ENCODE data around the gene DAB1.

The DAB1 gene

DNA sequence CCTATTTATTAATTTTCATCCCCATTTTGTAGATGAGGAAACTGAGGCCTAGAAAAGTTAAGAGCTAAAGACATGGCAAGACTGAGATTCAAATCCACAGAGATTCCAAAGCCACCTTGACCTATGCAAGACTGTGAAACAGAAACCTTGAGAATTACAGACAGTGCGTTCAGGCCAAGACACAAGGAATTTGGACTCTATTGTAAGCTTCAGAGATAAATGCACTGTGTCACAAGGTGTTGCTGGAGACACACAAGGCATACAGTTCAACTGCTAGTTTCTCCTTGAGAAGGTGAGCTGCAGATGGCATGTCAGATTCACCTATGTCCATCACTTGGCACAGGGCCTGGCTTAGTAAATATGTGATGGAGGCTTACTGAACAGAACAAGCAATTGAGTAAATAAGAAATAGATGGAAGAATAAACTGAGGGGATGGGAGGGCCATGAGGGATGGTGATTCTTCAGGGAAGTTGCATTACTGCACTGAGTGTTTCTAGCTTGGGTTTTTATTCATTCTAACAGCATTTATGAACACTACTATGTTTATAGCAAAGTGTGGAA lies 215.0 kb downstream of the DAB1 start:
- no peak for TF ChIP-seq CTCF (conservative IDR thresholded peaks at IDR 0.05; ENCODE audit: low read depth, low read length)
- no peak overlapping the region for H3K4me3 ChIP-seq (ENCODE audit: low read length)
- no peak for DNase-seq (ENCODE audit: low read depth)

DNA sequence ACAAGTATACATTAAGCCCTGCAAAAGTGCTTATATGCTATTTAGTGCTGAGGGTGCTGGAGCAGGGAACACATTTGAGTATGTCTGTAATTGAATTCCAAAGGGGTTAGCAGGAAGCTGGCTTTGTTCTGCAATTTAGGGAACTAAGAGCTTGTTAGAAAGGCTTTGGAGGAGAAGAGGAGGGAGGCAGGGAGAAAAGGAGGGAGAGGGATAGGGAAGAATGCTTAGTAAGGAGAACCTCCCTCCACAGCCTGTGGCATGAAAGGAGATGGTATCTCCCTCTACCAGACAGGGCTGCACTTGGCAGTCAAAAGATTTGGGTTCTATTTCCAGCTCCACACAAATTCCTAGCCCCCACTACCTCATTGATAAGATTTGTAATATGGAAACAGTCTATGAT lies 217.8 kb downstream of the DAB1 start:
- no peak for TF ChIP-seq CTCF (conservative IDR thresholded peaks at IDR 0.05; ENCODE audit: low read depth, low read length)
- no peak overlapping the region for H3K4me3 ChIP-seq (ENCODE audit: low read length)
- no peak for DNase-seq (ENCODE audit: low read depth)

- H3K4me3 ChIP-seq (ENCODE audit: low read length), result no peak overlapping the region
- DNase-seq (ENCODE audit: low read depth), result no peak
- no peak for TF ChIP-seq CTCF (conservative IDR thresholded peaks at IDR 0.05; ENCODE audit: low read depth, low read length)
Measured at GRCh38 chr1:57204942-57205787, 218.7 kb downstream of the DAB1 start.

- TF ChIP-seq CTCF (conservative IDR thresholded peaks at IDR 0.05; ENCODE audit: low read depth, low read length), result no peak
- no peak for DNase-seq (ENCODE audit: low read depth)
- no peak overlapping the region for H3K4me3 ChIP-seq (ENCODE audit: low read length)
Measured at GRCh38 chr1:57204091-57204490, 219.8 kb downstream of the DAB1 start.

DNA sequence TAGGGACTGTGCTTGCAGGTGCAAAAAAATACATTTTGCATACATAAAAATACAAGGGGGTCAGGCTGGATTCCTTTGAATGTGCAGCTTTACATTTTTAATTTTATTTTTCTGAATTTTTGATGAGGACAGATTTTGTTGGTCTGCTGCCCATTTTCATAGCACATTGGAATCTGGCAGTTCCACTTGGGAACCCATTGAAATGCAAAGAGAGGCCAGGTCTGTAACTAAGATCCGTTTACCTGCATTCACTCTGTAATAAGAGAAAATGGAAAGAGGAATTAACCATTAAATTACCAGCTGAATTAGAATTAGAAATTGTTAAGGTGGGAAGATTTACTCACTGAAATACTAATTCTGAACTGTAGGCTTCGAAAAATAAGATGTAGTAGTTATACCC lies 221.6 kb downstream of the DAB1 start:
- no peak for TF ChIP-seq CTCF (conservative IDR thresholded peaks at IDR 0.05; ENCODE audit: low read depth, low read length)
- H3K4me3 ChIP-seq (ENCODE audit: low read length), result no peak overlapping the region
- DNase-seq (ENCODE audit: low read depth), result no peak

DNA sequence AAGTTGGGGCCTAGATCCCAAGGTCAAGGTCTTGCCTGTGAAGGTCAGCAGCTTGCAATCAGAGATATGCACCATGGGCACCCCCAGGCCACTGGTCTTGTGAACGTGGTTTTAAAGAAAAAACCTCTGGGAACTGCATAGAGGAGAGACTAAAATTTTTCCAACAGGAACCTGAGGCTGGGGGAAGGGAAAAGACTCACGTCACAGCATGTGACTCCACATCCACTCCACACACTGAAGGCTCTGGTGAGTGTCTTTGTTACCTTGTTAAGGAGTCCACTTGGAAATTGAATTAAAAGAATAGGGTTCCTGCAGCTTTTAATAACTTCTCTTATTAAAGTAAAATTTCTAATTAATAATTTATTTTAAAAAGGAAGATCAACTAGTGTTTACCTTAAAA lies 224.9 kb downstream of the DAB1 start:
- TF ChIP-seq CTCF (conservative IDR thresholded peaks at IDR 0.05; ENCODE audit: low read depth, low read length), result no peak
- H3K4me3 ChIP-seq (ENCODE audit: low read length), result no peak overlapping the region
- no peak for DNase-seq (ENCODE audit: low read depth)

GRCh38 chr1:57195436-57195941 lies 228.4 kb downstream of the DAB1 start:
- no peak for DNase-seq (ENCODE audit: low read depth)
- no peak overlapping the region for H3K4me3 ChIP-seq (ENCODE audit: low read length)
- no peak for TF ChIP-seq CTCF (conservative IDR thresholded peaks at IDR 0.05; ENCODE audit: low read depth, low read length)

Measured in retinal pigment epithelial cell (primary cell).